Body of pancreas (tissue), 4 donors: Measurements from ENCODE around the gene HSPB7.

ENCODE experiments used
- POLR2A ChIP-seq, 3 donors: fragments of 450-650 bp; IDR thresholded peaks; one replicate each; pipeline ENCODE4 v1.6.1; 2016; ENCODE audit warnings: antibody characterized with exemption in 3 of 3, mild to moderate bottlenecking in 2 of 3
- TF ChIP-seq, protein P1 (sequence below), 7 experiments: fragments of 450-650 bp in 4 of 7; fragments of 200-600 bp in 3 of 7; sonication (generic) in 3 of 7; IDR thresholded peaks; one replicate each; pipeline ENCODE4 v1.5.1; 2016 to 2019; ENCODE audit warnings: antibody characterized with exemption in 7 of 7

DNA sequence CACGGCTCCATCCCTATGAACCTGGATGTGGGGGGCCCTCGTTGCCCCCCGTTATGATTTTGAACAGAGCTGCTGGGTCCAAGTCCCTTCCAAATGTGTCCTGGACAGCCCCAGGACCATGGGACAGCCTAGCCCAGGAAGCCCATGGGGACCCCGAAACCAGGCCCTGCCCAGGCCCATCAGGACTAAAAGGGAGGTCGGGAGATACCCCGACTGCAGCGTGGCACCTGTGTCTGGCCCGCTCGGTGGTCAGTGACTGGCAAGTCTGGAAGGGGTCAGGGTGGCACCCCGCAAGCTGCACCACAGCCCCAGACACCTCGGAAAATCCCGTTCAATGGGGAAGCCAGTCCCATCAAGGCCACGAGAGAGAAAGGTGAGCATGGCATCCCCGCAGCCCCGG is 24.2 kb downstream of the HSPB7 start:
- no peak for TF ChIP-seq POLR2A (IDR thresholded peaks at IDR 0.05)
- TF ChIP-seq, protein P1, sequence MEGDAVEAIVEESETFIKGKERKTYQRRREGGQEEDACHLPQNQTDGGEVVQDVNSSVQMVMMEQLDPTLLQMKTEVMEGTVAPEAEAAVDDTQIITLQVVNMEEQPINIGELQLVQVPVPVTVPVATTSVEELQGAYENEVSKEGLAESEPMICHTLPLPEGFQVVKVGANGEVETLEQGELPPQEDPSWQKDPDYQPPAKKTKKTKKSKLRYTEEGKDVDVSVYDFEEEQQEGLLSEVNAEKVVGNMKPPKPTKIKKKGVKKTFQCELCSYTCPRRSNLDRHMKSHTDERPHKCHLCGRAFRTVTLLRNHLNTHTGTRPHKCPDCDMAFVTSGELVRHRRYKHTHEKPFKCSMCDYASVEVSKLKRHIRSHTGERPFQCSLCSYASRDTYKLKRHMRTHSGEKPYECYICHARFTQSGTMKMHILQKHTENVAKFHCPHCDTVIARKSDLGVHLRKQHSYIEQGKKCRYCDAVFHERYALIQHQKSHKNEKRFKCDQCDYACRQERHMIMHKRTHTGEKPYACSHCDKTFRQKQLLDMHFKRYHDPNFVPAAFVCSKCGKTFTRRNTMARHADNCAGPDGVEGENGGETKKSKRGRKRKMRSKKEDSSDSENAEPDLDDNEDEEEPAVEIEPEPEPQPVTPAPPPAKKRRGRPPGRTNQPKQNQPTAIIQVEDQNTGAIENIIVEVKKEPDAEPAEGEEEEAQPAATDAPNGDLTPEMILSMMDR (IDR thresholded peaks at IDR 0.05): no peak
